ENCODE measurements around the gene CHM. TPM values are rescaled to one million over a fixed set of nuclear protein-coding genes. Genes with fewer than 3 reads are reported as not detected.

The CHM gene, protein sequence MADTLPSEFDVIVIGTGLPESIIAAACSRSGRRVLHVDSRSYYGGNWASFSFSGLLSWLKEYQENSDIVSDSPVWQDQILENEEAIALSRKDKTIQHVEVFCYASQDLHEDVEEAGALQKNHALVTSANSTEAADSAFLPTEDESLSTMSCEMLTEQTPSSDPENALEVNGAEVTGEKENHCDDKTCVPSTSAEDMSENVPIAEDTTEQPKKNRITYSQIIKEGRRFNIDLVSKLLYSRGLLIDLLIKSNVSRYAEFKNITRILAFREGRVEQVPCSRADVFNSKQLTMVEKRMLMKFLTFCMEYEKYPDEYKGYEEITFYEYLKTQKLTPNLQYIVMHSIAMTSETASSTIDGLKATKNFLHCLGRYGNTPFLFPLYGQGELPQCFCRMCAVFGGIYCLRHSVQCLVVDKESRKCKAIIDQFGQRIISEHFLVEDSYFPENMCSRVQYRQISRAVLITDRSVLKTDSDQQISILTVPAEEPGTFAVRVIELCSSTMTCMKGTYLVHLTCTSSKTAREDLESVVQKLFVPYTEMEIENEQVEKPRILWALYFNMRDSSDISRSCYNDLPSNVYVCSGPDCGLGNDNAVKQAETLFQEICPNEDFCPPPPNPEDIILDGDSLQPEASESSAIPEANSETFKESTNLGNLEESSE
- total RNA-seq: 35.9 and 37.0 TPM in 2 replicates

DNA sequence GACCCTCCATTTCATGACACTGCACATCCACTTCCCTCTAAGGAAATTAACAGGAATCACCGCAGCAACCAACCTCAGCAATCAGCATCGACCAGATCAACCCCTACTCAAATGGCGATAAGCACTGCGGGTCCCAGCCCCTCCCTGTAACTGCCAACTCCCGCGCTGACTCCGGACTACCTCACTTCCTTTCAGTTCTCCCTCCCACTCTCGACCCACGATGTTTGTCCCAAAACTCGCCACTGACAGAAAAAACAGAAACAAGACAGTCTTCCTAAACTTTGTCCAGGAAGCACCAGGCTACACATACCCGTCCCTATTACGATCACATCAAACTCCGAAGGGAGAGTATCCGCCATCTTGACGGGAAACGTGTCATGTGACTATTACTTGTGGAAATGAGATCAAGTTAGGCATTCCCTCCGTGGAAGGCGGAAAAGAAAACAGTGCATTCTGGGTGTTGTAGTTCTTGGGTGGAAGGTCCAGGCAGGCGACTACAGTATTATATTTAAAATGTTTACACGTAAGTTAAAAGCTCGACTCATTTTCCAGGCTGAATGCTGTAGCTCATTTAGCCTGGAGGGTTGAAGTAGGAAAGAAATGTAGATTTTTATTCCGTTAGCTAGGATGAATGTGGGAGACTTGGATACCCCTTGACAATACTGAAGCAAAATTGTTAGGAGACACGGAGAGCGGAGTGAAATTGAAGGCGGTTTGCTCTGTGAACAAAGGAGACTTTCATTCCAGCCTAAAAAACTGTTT is at the start of gene CHM:
Gene CHM (minus strand): TSS at position 385 of the 762 bp plus-strand sequence. CDS start 26 bp downstream, at position 359.

Small RNA genes within 50 kb of the gene (small RNA-seq; reads per million reads assigned to genes)
- gene AL022401.1 (not detected), gene MIR361 (16,246 reads per million, percentile 100 among the genes with 10 or more reads in this experiment), gene NDUFA5P7 (not detected), gene RF00019 (not detected)

Other genes starting within 250 kb of the CHM start
- gene DACH2, start 100.9 kb upstream of the CHM start, total RNA-seq: not detected in 2 replicates